Brain microvascular endothelial cell (primary cell): Measurements from ENCODE around the gene TAS1R3.

ENCODE experiments used
- DNase-seq: peaks from one replicate; pipeline ENCODE4 v3.0.0-alpha.2; 2020
- H3K27ac ChIP-seq: fragments of 250-450 bp; sonication (Bioruptor Pico); 2 replicates; pipeline ENCODE4 v1.5.1; 2020; ENCODE audit warnings: mild to moderate bottlenecking, moderate library complexity
- H3K27me3 ChIP-seq: fragments of 250-450 bp; sonication (Bioruptor Pico); replicated peaks from 2 replicates; pipeline ENCODE4 v1.5.1; 2020; ENCODE audit warnings: mild to moderate bottlenecking
- H3K36me3 ChIP-seq: fragments of 250-450 bp; sonication (Bioruptor Pico); replicated peaks from 2 replicates; pipeline ENCODE4 v1.5.1; 2020; ENCODE audit warnings: mild to moderate bottlenecking
- H3K4me3 ChIP-seq: 2 replicates; pipeline ENCODE4 v1.5.1; 2011; ENCODE audit warnings: low read depth, mild to moderate bottlenecking, control low read depth, low read length, moderate library complexity
- in situ Hi-C: cut with HindIII; loops from 2 replicates; pipeline ENCODE4 v1.10.0; 2017; ENCODE audit warnings: low sequenced_read_pairs, low pct_ligation_motif_present
- TF ChIP-seq, protein P1 (sequence below): IDR thresholded peaks from 2 replicates; pipeline ENCODE4 v1.5.1; 2011; ENCODE audit warnings: low read depth, mild to moderate bottlenecking, moderate library complexity, low read length, control low read depth, inconsistent platforms; ENCODE audit errors: missing control alignments

Gene TAS1R3

DNA sequence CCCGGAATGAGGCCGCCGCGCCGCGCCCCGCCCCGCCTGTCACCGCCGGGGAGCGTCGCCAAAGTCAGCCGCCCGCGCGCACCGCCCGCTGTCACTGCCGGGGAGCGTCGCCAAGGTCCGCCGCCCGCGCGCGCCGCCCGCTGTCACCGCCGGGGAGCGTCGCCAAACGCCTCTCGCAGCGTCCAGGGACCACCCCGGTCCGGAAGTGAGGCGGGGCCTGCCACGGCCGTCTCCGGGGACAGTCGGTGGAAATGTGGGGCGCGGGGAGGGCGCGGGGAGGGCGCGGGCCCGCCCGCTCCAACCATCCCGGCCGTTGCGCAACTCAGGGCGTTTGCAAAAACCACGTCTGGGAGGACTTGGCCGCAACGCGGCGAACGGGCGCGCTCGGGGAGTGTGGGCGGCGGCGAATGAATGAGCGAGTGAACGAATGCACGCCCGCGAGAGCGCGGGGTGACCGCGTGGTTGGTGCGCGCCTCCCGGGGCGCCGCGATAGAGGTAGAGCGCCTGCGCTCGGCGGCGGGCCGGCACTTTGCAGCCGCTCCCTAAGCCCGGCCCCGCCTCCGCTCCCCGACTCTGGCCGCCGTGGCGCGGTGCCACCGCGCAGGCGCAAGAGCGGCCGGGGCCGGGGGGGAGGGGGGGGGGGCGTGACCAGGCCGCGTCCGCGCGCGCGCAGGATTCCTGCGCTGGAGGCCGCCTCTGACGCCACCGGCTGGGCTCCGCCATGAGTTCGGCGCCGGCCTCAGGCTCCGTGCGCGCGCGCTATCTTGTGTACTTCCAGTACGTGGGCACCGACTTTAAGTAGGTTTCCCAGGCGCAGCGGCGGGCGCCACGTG lies 22.9 kb upstream of the TAS1R3 start, which contains the start of the genes ACAP3 and PUSL1:
ACAP3 (minus strand) TSS at position 8 of the 833 bp plus-strand sequence. CDS start 115 bp downstream, outside the sequence.
PUSL1 (plus strand) TSS at position 675 of the 833 bp plus-strand sequence; CDS start at position 722, 47 bp downstream.
- Histone ChIP-seq H3K27ac (peak within 1 kb of the TSS; percentile 72), H3K4me3 (peak within 1 kb of the TSS; percentile 68), H3K27me3 (no peaks in the 10 kb centered on the region), H3K36me3 (peaks cover 32% of the 10 kb centered on the region)
- in situ Hi-C loops = no loop called here
- TF ChIP-seq, protein P1, sequence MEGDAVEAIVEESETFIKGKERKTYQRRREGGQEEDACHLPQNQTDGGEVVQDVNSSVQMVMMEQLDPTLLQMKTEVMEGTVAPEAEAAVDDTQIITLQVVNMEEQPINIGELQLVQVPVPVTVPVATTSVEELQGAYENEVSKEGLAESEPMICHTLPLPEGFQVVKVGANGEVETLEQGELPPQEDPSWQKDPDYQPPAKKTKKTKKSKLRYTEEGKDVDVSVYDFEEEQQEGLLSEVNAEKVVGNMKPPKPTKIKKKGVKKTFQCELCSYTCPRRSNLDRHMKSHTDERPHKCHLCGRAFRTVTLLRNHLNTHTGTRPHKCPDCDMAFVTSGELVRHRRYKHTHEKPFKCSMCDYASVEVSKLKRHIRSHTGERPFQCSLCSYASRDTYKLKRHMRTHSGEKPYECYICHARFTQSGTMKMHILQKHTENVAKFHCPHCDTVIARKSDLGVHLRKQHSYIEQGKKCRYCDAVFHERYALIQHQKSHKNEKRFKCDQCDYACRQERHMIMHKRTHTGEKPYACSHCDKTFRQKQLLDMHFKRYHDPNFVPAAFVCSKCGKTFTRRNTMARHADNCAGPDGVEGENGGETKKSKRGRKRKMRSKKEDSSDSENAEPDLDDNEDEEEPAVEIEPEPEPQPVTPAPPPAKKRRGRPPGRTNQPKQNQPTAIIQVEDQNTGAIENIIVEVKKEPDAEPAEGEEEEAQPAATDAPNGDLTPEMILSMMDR = no peak
- DNase-seq = peak; percentile 82

DNA sequence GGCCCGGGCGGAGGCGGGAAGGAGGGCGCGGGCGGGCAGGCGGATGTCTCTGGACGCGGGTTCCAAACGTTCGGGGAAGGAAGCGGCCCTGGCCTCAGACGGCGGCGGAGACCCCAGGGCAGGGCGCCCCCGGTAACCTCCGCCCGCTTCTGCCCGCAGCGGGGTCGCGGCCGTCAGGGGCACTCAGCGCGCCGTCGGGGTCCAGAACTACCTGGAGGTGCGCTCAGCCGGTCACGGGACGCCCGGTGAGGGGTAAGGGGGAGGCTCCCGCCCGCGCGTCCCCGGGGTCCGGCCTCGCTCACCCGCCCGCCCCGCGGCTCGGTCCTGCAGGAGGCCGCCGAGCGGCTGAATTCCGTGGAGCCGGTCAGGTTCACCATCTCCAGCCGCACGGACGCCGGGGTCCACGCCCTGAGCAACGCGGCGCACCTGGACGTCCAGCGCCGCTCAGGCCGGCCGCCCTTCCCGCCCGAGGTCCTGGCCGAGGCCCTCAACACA lies 22.3 kb upstream of the TAS1R3 start:
- no peak for DNase-seq
- in situ Hi-C loops = no loop called here
- peak overlapping the region; percentile 66 for H3K4me3 ChIP-seq
- TF ChIP-seq, protein P1 = no peak
- H3K27me3 ChIP-seq = no peaks in the 10 kb centered on the region
- H3K36me3 ChIP-seq = peaks cover 39% of the 10 kb centered on the region
- peak overlapping the region; percentile 67 for H3K27ac ChIP-seq

DNA sequence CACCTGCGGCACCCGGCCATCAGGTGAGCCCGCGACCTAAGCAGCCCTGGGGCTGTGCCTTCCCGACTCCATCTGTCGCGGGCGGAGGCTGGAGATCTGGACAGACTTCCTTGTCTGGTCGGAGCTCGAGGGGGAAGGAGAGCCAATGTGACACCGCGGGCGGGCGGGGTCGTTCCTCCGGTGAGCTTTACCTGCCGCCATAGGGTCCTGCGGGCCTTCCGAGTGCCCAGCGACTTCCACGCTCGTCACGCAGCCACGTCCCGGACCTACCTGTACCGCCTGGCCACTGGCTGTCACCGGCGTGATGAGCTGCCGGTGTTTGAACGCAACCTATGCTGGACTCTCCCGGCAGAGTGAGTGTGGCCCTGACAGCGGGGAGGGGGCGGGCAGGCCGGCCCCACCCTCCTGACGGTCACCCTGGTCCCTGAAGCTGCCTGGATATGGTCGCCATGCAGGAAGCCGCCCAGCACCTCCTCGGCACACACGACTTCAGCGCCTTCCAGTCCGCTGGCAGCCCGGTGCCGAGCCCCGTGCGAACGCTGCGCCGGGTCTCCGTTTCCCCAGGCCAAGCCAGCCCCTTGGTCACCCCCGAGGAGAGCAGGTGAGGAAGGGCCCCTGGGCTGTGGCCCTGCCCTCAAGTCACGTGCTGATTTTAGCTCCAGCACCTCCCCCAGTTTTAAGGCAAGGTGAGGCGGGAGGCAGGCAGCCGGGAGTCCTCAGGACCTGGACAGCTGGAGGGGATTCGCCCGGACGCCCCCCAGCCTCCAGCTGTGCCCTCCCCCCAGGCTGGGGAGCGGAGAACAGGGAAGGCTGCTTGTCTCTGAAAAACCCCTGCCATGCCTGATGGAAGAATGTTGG lies 21.6 kb upstream of the TAS1R3 start:
- Histone ChIP-seq H3K27ac (no peak overlapping the region), H3K36me3 (peaks cover 46% of the 10 kb centered on the region), H3K27me3 (no peaks in the 10 kb centered on the region), H3K4me3 (peak overlapping the region; percentile 66)
- TF ChIP-seq, protein P1 = no peak
- in situ Hi-C loops = no loop called here
- DNase-seq = no peak

DNA sequence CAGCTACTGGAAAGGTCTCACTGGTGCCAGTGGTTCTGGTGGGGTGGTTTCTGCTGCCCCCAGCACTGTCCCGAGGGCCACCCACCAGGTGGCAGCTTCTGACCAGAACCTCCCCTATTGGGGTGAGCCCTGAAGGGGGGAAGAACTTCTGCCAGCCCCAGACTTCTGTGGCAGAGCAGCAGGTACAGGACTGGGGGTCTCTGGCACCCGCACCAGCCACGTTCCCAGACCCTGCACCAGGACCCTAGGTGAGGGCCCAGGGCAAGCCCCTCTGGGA lies 21.0 kb upstream of the TAS1R3 start:
- H3K27ac ChIP-seq = no peak overlapping the region
- in situ Hi-C loops = no loop called here
- H3K27me3 ChIP-seq = no peaks in the 10 kb centered on the region
- DNase-seq = no peak
- no peak overlapping the region for H3K4me3 ChIP-seq
- peaks cover 51% of the 10 kb centered on the region for H3K36me3 ChIP-seq
- TF ChIP-seq, protein P1 = peak; percentile 5

DNA sequence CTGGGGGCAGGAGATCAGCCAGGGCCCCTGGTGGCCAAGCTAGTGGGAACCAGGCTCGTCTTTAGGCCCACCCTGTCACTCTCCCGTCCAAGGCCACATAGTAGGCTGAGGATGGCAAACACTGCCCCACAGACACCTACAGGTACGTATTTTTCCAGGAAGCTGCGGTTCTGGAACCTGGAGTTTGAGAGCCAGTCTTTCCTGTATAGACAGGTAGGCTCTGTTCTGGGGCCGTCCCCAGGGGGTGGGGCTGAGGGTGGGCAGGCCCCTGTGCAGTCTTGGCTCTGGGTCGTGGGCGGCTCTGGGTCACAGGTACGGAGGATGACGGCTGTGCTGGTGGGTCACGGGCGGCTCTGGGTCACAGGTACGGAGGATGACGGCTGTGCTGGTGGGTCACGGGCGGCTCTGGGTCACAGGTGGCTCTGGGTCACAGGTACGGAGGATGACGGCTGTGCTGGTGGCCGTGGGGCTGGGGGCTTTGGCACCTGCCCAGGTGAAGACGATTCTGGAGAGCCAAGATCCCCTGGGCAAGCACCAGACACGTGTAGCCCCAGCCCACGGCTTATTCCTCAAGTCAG lies 20.5 kb upstream of the TAS1R3 start:
- H3K4me3 ChIP-seq = no peak overlapping the region
- peaks cover 52% of the 10 kb centered on the region for H3K36me3 ChIP-seq
- in situ Hi-C loops = no loop called here
- H3K27ac ChIP-seq = no peak overlapping the region
- no peaks in the 10 kb centered on the region for H3K27me3 ChIP-seq
- TF ChIP-seq, protein P1 = peak; percentile 1
- DNase-seq = no peak
